ENCODE results near the gene ADI1.

DNA sequence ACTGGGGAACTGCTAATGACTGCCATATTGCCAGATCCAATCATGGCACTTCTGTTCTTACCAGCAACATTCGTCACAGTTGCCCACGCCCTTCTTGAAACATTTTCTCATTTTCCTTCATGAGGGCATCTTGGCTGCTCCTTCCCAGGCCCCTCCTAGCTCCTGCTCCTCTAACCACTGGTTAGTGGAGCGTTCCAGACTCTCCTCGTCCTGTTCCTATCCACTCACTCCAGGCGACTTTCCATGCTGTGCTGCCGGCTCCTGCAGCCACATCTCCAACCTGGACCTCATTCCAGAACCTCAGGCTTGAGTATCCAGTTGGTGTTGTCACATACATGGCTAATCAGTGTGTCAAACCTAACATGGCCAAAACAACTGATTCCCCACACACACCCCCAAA is 1.3 kb upstream of the ADI1 start:
- no peak for TF ChIP-seq POLR2A (IDR thresholded peaks at IDR 0.05)
- TF ChIP-seq, protein P1, sequence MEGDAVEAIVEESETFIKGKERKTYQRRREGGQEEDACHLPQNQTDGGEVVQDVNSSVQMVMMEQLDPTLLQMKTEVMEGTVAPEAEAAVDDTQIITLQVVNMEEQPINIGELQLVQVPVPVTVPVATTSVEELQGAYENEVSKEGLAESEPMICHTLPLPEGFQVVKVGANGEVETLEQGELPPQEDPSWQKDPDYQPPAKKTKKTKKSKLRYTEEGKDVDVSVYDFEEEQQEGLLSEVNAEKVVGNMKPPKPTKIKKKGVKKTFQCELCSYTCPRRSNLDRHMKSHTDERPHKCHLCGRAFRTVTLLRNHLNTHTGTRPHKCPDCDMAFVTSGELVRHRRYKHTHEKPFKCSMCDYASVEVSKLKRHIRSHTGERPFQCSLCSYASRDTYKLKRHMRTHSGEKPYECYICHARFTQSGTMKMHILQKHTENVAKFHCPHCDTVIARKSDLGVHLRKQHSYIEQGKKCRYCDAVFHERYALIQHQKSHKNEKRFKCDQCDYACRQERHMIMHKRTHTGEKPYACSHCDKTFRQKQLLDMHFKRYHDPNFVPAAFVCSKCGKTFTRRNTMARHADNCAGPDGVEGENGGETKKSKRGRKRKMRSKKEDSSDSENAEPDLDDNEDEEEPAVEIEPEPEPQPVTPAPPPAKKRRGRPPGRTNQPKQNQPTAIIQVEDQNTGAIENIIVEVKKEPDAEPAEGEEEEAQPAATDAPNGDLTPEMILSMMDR (IDR thresholded peaks at IDR 0.05) = no peak
